Measurements from ENCODE around the gene PSPH. TPM values are rescaled to one million over a fixed set of nuclear protein-coding genes. Genes with fewer than 3 reads are reported as not detected.

The PSPH gene
- total RNA-seq (ENCODE audit: low replicate concordance) = 33.5 and 115 TPM in 2 replicates

GRCh38 chr7:56051339-56052191 lies at the start of gene PSPH, which contains the start of gene CCT6A:
Gene PSPH (minus strand): TSS chr7:56051444. CDS start chr7:56021212, 30,232 bp downstream.
Gene CCT6A (plus strand): TSS chr7:56051765. CDS start chr7:56051849, 84 bp downstream.

GRCh38 chr7:56092789-56093531 lies 41.7 kb upstream of the PSPH start, which contains the start of gene PHKG1:
Gene PHKG1 (minus strand): TSS chr7:56092952. CDS start chr7:56088941, 4,011 bp downstream.

GRCh38 chr7:56063882-56064625 lies 12.8 kb upstream of the PSPH start, which contains the start of gene SUMF2:
Gene SUMF2 (plus strand): TSS chr7:56064286. CDS start chr7:56064312, 26 bp downstream.

GRCh38 chr7:55964261-55965099 lies 86.8 kb downstream of the PSPH start, which contains the start of gene NIPSNAP2:
Gene NIPSNAP2 (plus strand): TSS chr7:55964585. CDS start chr7:55964610, 25 bp downstream.

Other genes with a start within 250 kb of the PSPH start
- not detected in 2 replicates for gene SEPTIN14, start 188.7 kb downstream of the PSPH start, total RNA-seq (ENCODE audit: low replicate concordance)
- gene ZNF713, start 164.0 kb downstream of the PSPH start, total RNA-seq (ENCODE audit: low replicate concordance) = 1.1 and 1.2 TPM in 2 replicates
- gene MRPS17, start 99.6 kb downstream of the PSPH start, total RNA-seq (ENCODE audit: low replicate concordance) = 6.7 and 15.7 TPM in 2 replicates
- 24.2 and 32.8 TPM in 2 replicates for gene NIPSNAP2, start 86.9 kb downstream of the PSPH start, total RNA-seq (ENCODE audit: low replicate concordance)
- 212 and 237 TPM in 2 replicates for gene CCT6A, start 321 bp upstream of the PSPH start, total RNA-seq (ENCODE audit: low replicate concordance)
- 184 and 185 TPM in 2 replicates for gene SUMF2, start 12.8 kb upstream of the PSPH start, total RNA-seq (ENCODE audit: low replicate concordance)
- gene PHKG1, start 41.5 kb upstream of the PSPH start, total RNA-seq (ENCODE audit: low replicate concordance) = 0.98 and 7.5 TPM in 2 replicates
- 190 and 433 TPM in 2 replicates for gene CHCHD2, start 55.0 kb upstream of the PSPH start, total RNA-seq (ENCODE audit: low replicate concordance)
- not detected in 2 replicates for gene NUPR2, start 65.0 kb upstream of the PSPH start, total RNA-seq (ENCODE audit: low replicate concordance)